Measurements from ENCODE around the gene GLOD5. TPM values are rescaled to one million over a fixed set of nuclear protein-coding genes. Genes with fewer than 3 reads are reported as not detected.

Gene GLOD5
- total and polyA plus RNA-seq, 9 of the 15 experiments (the other 6 are each of a cell fraction or from before 2014, with no cell fraction given) = 0.27 to 4.4 (median 2.2) TPM

GRCh38 chrX:48715072-48715471, 46.5 kb upstream of the GLOD5 start (continued):
- TF ChIP-seq ZNF75A (CRISPR knock-in tag; IDR thresholded peaks at IDR 0.05) (no peak), SPI1 (IDR thresholded peaks at IDR 0.05; ENCODE audit: borderline replicate concordance, low read depth, low read length) (no peak), POLR2H (tag; IDR thresholded peaks at IDR 0.05; ENCODE audit: low read depth) (no peak), MYBL2 (IDR thresholded peaks at IDR 0.05; ENCODE audit: low read depth) (no peak), MYBL2 (CRISPR knock-in tag; IDR thresholded peaks at IDR 0.05; ENCODE audit: borderline replicate concordance) (no peak), BACH1 (tag; IDR thresholded peaks at IDR 0.05) (no peak), MTA1 (IDR thresholded peaks at IDR 0.05; ENCODE audit: borderline replicate concordance) (no peak), ID3 (CRISPR knock-in tag; IDR thresholded peaks at IDR 0.05) (no peak), ID3 (tag; IDR thresholded peaks at IDR 0.05) (no peak), ZSCAN29 (IDR thresholded peaks at IDR 0.05) (no peak), TRIM25 (IDR thresholded peaks at IDR 0.05; ENCODE audit: borderline replicate concordance) (no peak), KDM1A (IDR thresholded peaks at IDR 0.05) (peak; percentile 12 to 35; a peak in 2 of 4 replicates), BHLHE40 (IDR thresholded peaks at IDR 0.05; ENCODE audit: low read length) (peak; percentile 39; the same call in 1 of the 2 replicates), ZNF511 (CRISPR knock-in tag; IDR thresholded peaks at IDR 0.05) (no peak), ILK (tag; IDR thresholded peaks at IDR 0.05; ENCODE audit: borderline replicate concordance, low read depth) (no peak), TEAD4 (IDR thresholded peaks at IDR 0.05; ENCODE audit: low read length) (no peak), TEAD4 (CRISPR knock-in tag; IDR thresholded peaks at IDR 0.05; ENCODE audit: borderline replicate concordance) (no peak), HNRNPH1 (optimal IDR thresholded peaks at IDR 0.05; ENCODE audit: low read depth, low read length) (no peak), HNRNPLL (IDR thresholded peaks at IDR 0.05; ENCODE audit: low read depth, low read length, poor library complexity, severe bottlenecking) (no peak), STAT5A (IDR thresholded peaks at IDR 0.05; ENCODE audit: borderline replicate concordance, low read length) (no peak), TAF1 (IDR thresholded peaks at IDR 0.05; ENCODE audit: control insufficient read depth, extremely low read depth, insufficient read depth, low read length, severe bottlenecking) (no peak), ZNF655 (CRISPR knock-in tag; IDR thresholded peaks at IDR 0.05) (no peak), ZNF696 (CRISPR knock-in tag; conservative IDR thresholded peaks at IDR 0.05) (no peak), NFE2 (IDR thresholded peaks at IDR 0.05; ENCODE audit: low read depth) (peak; percentile 32; the same call in 1 of the 2 replicates), ZNF316 (IDR thresholded peaks at IDR 0.05) (peak; percentile 56)
- TF ChIP-seq, protein P1, sequence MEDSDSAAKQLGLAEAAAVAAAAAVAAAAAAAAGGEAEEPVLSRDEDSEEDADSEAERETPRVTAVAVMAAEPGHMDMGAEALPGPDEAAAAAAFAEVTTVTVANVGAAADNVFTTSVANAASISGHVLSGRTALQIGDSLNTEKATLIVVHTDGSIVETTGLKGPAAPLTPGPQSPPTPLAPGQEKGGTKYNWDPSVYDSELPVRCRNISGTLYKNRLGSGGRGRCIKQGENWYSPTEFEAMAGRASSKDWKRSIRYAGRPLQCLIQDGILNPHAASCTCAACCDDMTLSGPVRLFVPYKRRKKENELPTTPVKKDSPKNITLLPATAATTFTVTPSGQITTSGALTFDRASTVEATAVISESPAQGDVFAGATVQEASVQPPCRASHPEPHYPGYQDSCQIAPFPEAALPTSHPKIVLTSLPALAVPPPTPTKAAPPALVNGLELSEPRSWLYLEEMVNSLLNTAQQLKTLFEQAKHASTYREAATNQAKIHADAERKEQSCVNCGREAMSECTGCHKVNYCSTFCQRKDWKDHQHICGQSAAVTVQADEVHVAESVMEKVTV (CRISPR knock-in tag; IDR thresholded peaks at IDR 0.05) = no peak
